HUES6 (cell line): ENCODE data around the gene LYRM9.
"Not testable (repeated sequence)": the region's sequence is repeated elsewhere in the genome, so short reads cannot be mapped to it uniquely, and the experiment has no call there.

ENCODE experiments used
- H3K27ac ChIP-seq: 2 replicates; pipeline ENCODE4 v1.7.0; 2013; ENCODE audit warnings: low read depth, mild to moderate bottlenecking, low read length, inconsistent platforms
- H3K27me3 ChIP-seq: 2 replicates; pipeline ENCODE4 v1.6.1; 2013; ENCODE audit warnings: low read length; ENCODE audit not compliant: control insufficient read depth, insufficient read depth
- H3K36me3 ChIP-seq: 2 replicates; pipeline ENCODE4 v1.6.1; 2013; ENCODE audit warnings: low read length; ENCODE audit not compliant: control insufficient read depth, insufficient read depth
- H3K4me1 ChIP-seq: 2 replicates; pipeline ENCODE4 v1.6.1; 2013; ENCODE audit warnings: low read length; ENCODE audit not compliant: control insufficient read depth, insufficient read depth
- H3K4me3 ChIP-seq: 2 replicates; pipeline ENCODE4 v1.5.1; 2013; ENCODE audit warnings: low read depth, low read length
- H3K9ac ChIP-seq: one replicate; pipeline ENCODE4 v1.6.1; 2013; ENCODE audit warnings: mild to moderate bottlenecking, low read length
- H3K9me3 ChIP-seq: 2 replicates; pipeline ENCODE4 v1.6.1; 2013; ENCODE audit warnings: low read depth, low read length; ENCODE audit not compliant: control insufficient read depth, insufficient read depth

LYRM9 gene

DNA sequence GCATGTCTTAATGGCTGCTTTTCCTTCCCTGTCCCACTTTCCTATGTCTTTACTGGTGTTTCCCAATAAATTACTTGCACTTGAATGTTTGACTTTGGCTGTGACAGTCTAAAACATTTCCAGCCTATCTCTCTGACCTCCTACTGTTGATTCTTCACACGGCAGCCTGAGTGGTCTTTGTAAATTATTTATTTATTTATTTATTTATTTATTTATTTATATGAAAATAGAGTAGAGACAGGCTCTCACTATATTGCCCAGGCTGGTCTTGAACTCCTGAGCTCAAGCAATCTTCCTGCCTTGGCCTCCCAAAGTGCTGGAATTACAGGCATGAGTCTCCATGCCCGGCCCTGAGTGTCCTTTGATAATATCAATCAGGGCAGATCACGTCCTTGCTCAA lies 28.4 kb upstream of the LYRM9 start:
- H3K4me1 ChIP-seq = no peaks in the 10 kb centered on the region
- H3K4me3 ChIP-seq = no peak overlapping the region
- no peaks in the 10 kb centered on the region for H3K36me3 ChIP-seq
- H3K9me3 ChIP-seq = no peaks in the 10 kb centered on the region
- H3K27ac ChIP-seq = no peak overlapping the region
- H3K27me3 ChIP-seq = peaks cover 67% of the 10 kb centered on the region
- H3K9ac ChIP-seq = no peak overlapping the region

- Histone ChIP-seq H3K9ac (no peak overlapping the region), H3K27ac (no peak overlapping the region), H3K9me3 (no peaks in the 10 kb centered on the region), H3K4me1 (peaks cover 2% of the 10 kb centered on the region), H3K36me3 (no peaks in the 10 kb centered on the region), H3K27me3 (peaks cover 72% of the 10 kb centered on the region), H3K4me3 (no peak overlapping the region)
Measured at GRCh38 chr17:27921077-27921476, 27.9 kb upstream of the LYRM9 start.

GRCh38 chr17:27920569-27920968 lies 27.4 kb upstream of the LYRM9 start:
- peaks cover 7% of the 10 kb centered on the region for H3K4me1 ChIP-seq
- H3K27ac ChIP-seq = no peak overlapping the region
- no peak overlapping the region for H3K9ac ChIP-seq
- no peaks in the 10 kb centered on the region for H3K9me3 ChIP-seq
- H3K27me3 ChIP-seq = peaks cover 77% of the 10 kb centered on the region
- no peak overlapping the region for H3K4me3 ChIP-seq
- H3K36me3 ChIP-seq = no peaks in the 10 kb centered on the region

- Histone ChIP-seq H3K4me3 (no peak overlapping the region), H3K9me3 (no peaks in the 10 kb centered on the region), H3K27ac (no peak overlapping the region), H3K36me3 (no peaks in the 10 kb centered on the region), H3K27me3 (peaks cover 92% of the 10 kb centered on the region), H3K4me1 (peaks cover 7% of the 10 kb centered on the region), H3K9ac (no peak overlapping the region)
Measured at GRCh38 chr17:27919079-27919478, 25.9 kb upstream of the LYRM9 start.

DNA sequence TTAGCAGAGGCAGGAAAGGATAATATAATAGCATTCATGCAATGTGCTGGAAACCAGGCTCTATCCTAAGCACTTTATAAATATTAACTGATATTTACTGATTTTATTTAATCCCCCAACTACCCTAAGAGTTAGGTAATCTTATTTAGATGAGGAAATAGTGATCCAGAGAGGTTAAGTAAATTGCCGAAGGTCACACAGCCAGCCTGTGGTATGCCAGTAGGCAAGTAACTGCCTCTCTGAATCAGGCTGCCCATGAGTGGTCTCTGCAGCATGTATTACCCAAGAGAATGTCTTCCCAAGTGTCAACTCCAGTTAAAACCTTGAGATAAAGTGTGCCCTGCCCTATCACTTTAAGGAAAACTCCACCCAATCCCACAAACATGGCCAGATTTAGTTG lies 25.3 kb upstream of the LYRM9 start:
- no peaks in the 10 kb centered on the region for H3K9me3 ChIP-seq
- peaks cover 7% of the 10 kb centered on the region for H3K4me1 ChIP-seq
- no peaks in the 10 kb centered on the region for H3K36me3 ChIP-seq
- peaks cover 98% of the 10 kb centered on the region for H3K27me3 ChIP-seq
- H3K9ac ChIP-seq = no peak overlapping the region
- H3K27ac ChIP-seq = no peak overlapping the region
- no peak overlapping the region for H3K4me3 ChIP-seq

GRCh38 chr17:27917000-27917399 lies 23.8 kb upstream of the LYRM9 start:
- H3K36me3 ChIP-seq = no peaks in the 10 kb centered on the region
- H3K27ac ChIP-seq = no peak overlapping the region
- no peak overlapping the region for H3K4me3 ChIP-seq
- peaks cover 12% of the 10 kb centered on the region for H3K4me1 ChIP-seq
- H3K9ac ChIP-seq = no peak overlapping the region
- no peaks in the 10 kb centered on the region for H3K9me3 ChIP-seq
- peaks cover 96% of the 10 kb centered on the region for H3K27me3 ChIP-seq

GRCh38 chr17:27915709-27916108 lies 22.5 kb upstream of the LYRM9 start:
- H3K27ac ChIP-seq = no peak overlapping the region
- no peaks in the 10 kb centered on the region for H3K36me3 ChIP-seq

DNA sequence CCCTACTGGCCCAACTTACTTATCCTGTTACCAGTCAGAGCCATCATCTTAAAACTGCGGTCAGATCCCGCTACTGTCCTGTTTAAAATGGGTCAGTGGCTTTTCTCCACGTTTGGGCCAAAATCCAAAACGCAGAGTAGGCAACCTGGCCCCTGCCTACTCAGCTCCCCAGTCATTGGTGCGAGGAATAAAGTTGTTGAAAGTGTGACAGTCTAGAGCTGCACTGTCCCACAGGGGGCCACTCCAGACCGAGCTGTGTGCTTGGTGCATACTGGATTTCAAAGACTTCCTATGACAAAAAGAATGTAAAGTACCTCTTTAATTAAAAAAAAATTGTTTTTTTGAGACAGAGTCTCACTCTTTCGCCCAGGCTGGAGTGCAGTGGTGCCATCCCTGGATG lies 21.2 kb upstream of the LYRM9 start:
- Histone ChIP-seq H3K27ac (no peak overlapping the region), H3K9me3 (no peaks in the 10 kb centered on the region), H3K9ac (no peak overlapping the region), H3K36me3 (no peaks in the 10 kb centered on the region), H3K4me3 (no peak overlapping the region), H3K27me3 (peaks cover 96% of the 10 kb centered on the region), H3K4me1 (peaks cover 12% of the 10 kb centered on the region)

More at GRCh38 chr17:27915709-27916108, 22.5 kb upstream of the LYRM9 start:
- Histone ChIP-seq H3K9ac (no peak overlapping the region), H3K4me3 (no peak overlapping the region), H3K4me1 (peaks cover 12% of the 10 kb centered on the region), H3K9me3 (no peaks in the 10 kb centered on the region), H3K27me3 (peaks cover 96% of the 10 kb centered on the region)

- no peak overlapping the region for H3K4me3 ChIP-seq
- peaks cover 12% of the 10 kb centered on the region for H3K4me1 ChIP-seq
- H3K27me3 ChIP-seq = peaks cover 91% of the 10 kb centered on the region
- H3K27ac ChIP-seq = no peak overlapping the region
- no peak overlapping the region for H3K9ac ChIP-seq
- H3K9me3 ChIP-seq = no peaks in the 10 kb centered on the region
- no peaks in the 10 kb centered on the region for H3K36me3 ChIP-seq
Measured at GRCh38 chr17:27912964-27913363, 19.8 kb upstream of the LYRM9 start.

- peaks cover 12% of the 10 kb centered on the region for H3K4me1 ChIP-seq
- H3K36me3 ChIP-seq, H3K9me3 ChIP-seq, H3K27ac ChIP-seq, H3K9ac ChIP-seq, H3K4me3 ChIP-seq: not testable (repeated sequence)
- peaks cover 91% of the 10 kb centered on the region for H3K27me3 ChIP-seq
Measured at GRCh38 chr17:27912299-27912698, 19.1 kb upstream of the LYRM9 start.

DNA sequence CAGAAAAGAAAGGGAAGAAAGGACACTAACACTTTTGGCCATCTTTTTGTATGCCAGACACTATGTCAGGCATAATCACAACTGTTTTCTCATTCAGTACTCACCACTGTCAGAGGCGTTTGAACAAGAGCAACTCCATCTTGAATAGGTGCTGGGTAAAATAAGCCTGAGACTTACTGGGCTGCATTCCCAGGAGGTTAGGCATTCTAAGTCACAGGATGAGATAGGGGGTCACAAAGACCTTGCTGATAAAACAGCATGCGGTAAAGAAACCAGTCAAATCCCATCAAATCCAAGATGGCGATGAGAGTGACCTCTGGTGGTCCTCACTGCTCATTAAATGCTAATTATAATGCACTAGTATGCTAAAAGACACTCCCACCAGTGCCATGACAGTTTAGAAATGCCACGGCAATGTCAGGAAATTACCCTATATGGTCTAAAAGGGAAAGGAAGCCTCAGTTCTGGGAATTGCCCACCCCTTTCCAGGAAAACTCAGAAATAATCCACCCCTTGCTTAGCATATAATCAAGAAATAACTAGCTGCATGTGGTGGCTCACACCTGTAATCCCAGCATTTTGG lies 14.9 kb upstream of the LYRM9 start:
- Histone ChIP-seq H3K4me1 (peaks cover 21% of the 10 kb centered on the region; the same call in 1 of the 2 replicates), H3K27ac (no peak overlapping the region), H3K27me3 (peaks cover 76% of the 10 kb centered on the region), H3K9me3 (no peaks in the 10 kb centered on the region), H3K36me3 (no peaks in the 10 kb centered on the region), H3K9ac (no peak overlapping the region), H3K4me3 (no peak overlapping the region)

GRCh38 chr17:27906623-27907022 lies 13.5 kb upstream of the LYRM9 start:
- peaks cover 68% of the 10 kb centered on the region for H3K27me3 ChIP-seq

More at GRCh38 chr17:27906623-27907022, 13.5 kb upstream of the LYRM9 start:
- Histone ChIP-seq H3K36me3 (no peaks in the 10 kb centered on the region), H3K9me3 (no peaks in the 10 kb centered on the region), H3K4me3 (no peak overlapping the region), H3K4me1 (peaks cover 18% of the 10 kb centered on the region; the same call in 1 of the 2 replicates), H3K9ac (no peak overlapping the region), H3K27ac (no peak overlapping the region)
